ENCODE data around the gene PTPRM. TPM values are rescaled to one million over a fixed set of nuclear protein-coding genes. Genes with fewer than 3 reads are reported as not detected.
A peak's percentile ranks its signal among the peaks of the same experiment; 100 is the strongest.

Gene PTPRM
- total and polyA plus RNA-seq, 2 experiments from 2014 or later = 1.6 to 5.3 TPM

DNA sequence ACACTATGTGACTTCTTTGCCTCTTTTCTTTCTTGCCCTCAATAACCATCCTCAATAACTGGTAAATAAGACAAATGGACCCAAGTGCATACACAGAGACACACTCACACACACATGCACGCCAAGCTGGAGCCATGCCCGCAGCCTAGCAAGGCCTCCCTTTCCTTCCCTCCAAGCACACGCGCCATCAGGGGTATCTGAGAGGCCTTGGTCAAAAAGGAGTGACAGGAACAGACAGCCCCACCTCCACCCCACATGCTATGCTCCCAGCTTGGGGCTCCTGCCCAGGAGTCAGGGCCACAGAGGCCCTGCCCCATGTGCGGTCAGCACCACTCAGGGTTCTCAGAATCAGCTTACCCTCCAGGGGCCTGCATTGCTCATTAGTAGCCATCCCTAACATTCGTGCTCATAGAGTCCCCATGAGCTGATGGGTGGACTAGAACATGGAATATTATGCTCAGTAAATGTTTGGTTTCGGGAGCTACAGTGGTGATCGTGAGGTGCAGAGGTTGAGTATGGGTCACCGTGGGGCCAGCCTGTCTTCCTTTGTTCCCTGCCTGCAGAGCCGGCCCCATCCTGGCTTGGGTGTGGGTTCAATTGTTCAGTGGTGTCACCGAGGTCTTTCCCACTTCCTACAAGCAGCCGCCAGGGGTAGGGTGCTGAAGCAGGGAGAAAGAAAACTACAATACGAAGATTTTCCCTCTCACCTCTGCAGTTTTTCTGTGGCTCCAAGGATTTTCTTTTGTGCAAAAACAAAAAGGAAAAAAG lies 884.0 kb downstream of the PTPRM start (continued):
- TF ChIP-seq CREB1 (CRISPR knock-in tag; IDR thresholded peaks at IDR 0.05; ENCODE audit: low read depth) (no peak), JUNB (IDR thresholded peaks at IDR 0.05; ENCODE audit: unreplicated experiment) (no peak)
- TF ChIP-seq, protein P1, sequence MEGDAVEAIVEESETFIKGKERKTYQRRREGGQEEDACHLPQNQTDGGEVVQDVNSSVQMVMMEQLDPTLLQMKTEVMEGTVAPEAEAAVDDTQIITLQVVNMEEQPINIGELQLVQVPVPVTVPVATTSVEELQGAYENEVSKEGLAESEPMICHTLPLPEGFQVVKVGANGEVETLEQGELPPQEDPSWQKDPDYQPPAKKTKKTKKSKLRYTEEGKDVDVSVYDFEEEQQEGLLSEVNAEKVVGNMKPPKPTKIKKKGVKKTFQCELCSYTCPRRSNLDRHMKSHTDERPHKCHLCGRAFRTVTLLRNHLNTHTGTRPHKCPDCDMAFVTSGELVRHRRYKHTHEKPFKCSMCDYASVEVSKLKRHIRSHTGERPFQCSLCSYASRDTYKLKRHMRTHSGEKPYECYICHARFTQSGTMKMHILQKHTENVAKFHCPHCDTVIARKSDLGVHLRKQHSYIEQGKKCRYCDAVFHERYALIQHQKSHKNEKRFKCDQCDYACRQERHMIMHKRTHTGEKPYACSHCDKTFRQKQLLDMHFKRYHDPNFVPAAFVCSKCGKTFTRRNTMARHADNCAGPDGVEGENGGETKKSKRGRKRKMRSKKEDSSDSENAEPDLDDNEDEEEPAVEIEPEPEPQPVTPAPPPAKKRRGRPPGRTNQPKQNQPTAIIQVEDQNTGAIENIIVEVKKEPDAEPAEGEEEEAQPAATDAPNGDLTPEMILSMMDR (conservative IDR thresholded peaks at IDR 0.05; ENCODE audit: low read depth in 2 of 2) = no peak

DNA sequence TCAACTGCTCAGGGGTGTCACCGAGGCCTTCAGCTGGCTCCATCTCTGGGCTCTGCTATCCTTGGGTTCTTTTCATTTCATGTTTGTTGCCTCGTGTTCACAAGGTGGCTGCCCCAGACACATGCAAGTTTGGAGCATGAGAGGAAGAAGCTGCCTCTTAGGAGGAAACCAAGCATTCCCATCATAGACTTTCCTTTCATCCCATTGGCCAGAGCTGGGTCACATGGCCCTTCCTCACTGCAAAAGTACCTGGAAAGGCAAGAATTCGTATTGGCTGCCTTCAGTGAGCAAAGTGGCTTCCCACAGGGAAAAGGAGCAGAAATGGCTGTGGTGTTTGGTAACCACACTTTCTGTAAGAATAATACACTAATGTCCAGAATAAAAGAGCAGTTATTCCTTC lies 886.4 kb downstream of the PTPRM start:
- no peaks in the 10 kb centered on the region for H3F3A ChIP-seq (replicated peaks; ENCODE audit: low read depth)
- Mint-ChIP-seq H3K4me3 (no peak overlapping the region), H3K9me3 (no peaks in the 10 kb centered on the region; the same call in 2 of the 3 replicates), H3K4me1 (no peaks in the 10 kb centered on the region), H3K27me3 (ENCODE audit: insufficient read depth, low read depth, poor library complexity) (no peaks in the 10 kb centered on the region), H3K27ac (no peak overlapping the region), H3K36me3 (ENCODE audit: low read depth) (no peaks in the 10 kb centered on the region)
- H3K79me2 ChIP-seq (replicated peaks; ENCODE audit: insufficient read depth) = no peaks in the 10 kb centered on the region
- DNase-seq (ENCODE audit: low spot score) (no peak), ATAC-seq (no peak)
- no peak overlapping the region for H3K27ac ChIP-seq (ENCODE audit: low read depth)
- TF ChIP-seq EZH2 (IDR thresholded peaks at IDR 0.05; ENCODE audit: low read depth, unreplicated experiment) (no peak), JUNB (IDR thresholded peaks at IDR 0.05; ENCODE audit: unreplicated experiment) (no peak), STAT1 (IDR thresholded peaks at IDR 0.05; ENCODE audit: unreplicated experiment) (no peak), NANOG (IDR thresholded peaks at IDR 0.05; ENCODE audit: borderline replicate concordance) (no peak), EZH2phosphoT487 (IDR thresholded peaks at IDR 0.05; ENCODE audit: unreplicated experiment) (no peak), ZNF114 (CRISPR knock-in tag; IDR thresholded peaks at IDR 0.05) (no peak), CREB1 (CRISPR knock-in tag; IDR thresholded peaks at IDR 0.05; ENCODE audit: low read depth) (no peak), ZNF331 (CRISPR knock-in tag; IDR thresholded peaks at IDR 0.05; ENCODE audit: low read depth) (no peak)
- TF ChIP-seq, protein P2, sequence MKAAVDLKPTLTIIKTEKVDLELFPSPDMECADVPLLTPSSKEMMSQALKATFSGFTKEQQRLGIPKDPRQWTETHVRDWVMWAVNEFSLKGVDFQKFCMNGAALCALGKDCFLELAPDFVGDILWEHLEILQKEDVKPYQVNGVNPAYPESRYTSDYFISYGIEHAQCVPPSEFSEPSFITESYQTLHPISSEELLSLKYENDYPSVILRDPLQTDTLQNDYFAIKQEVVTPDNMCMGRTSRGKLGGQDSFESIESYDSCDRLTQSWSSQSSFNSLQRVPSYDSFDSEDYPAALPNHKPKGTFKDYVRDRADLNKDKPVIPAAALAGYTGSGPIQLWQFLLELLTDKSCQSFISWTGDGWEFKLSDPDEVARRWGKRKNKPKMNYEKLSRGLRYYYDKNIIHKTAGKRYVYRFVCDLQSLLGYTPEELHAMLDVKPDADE (IDR thresholded peaks at IDR 0.05) = no peak
- TF ChIP-seq, protein P3, sequence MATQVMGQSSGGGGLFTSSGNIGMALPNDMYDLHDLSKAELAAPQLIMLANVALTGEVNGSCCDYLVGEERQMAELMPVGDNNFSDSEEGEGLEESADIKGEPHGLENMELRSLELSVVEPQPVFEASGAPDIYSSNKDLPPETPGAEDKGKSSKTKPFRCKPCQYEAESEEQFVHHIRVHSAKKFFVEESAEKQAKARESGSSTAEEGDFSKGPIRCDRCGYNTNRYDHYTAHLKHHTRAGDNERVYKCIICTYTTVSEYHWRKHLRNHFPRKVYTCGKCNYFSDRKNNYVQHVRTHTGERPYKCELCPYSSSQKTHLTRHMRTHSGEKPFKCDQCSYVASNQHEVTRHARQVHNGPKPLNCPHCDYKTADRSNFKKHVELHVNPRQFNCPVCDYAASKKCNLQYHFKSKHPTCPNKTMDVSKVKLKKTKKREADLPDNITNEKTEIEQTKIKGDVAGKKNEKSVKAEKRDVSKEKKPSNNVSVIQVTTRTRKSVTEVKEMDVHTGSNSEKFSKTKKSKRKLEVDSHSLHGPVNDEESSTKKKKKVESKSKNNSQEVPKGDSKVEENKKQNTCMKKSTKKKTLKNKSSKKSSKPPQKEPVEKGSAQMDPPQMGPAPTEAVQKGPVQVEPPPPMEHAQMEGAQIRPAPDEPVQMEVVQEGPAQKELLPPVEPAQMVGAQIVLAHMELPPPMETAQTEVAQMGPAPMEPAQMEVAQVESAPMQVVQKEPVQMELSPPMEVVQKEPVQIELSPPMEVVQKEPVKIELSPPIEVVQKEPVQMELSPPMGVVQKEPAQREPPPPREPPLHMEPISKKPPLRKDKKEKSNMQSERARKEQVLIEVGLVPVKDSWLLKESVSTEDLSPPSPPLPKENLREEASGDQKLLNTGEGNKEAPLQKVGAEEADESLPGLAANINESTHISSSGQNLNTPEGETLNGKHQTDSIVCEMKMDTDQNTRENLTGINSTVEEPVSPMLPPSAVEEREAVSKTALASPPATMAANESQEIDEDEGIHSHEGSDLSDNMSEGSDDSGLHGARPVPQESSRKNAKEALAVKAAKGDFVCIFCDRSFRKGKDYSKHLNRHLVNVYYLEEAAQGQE (IDR thresholded peaks at IDR 0.05; ENCODE audit: unreplicated experiment) = no peak
- TF ChIP-seq, protein P1 (conservative IDR thresholded peaks at IDR 0.05; ENCODE audit: low read depth in 2 of 2) = no peak
- H2AFZ ChIP-seq = peak overlapping the region; percentile 43; the same call in 1 of the 2 replicates
- no peaks in the 10 kb centered on the region for H3K27me3 ChIP-seq (ENCODE audit: insufficient read depth)
- H3K4me2 ChIP-seq = no peak overlapping the region
- H3K4me1 ChIP-seq (ENCODE audit: insufficient read depth) = no peaks in the 10 kb centered on the region
- no peaks in the 10 kb centered on the region for H3K36me3 ChIP-seq (ENCODE audit: insufficient read depth)
- H3K9me2 ChIP-seq (ENCODE audit: insufficient read depth) = peaks cover 6% of the 10 kb centered on the region; the same call in 1 of the 2 replicates
- H4K20me1 ChIP-seq (replicated peaks; ENCODE audit: insufficient read depth) = no peaks in the 10 kb centered on the region
- no peak overlapping the region for H3K4me3 ChIP-seq
